Measurements from ENCODE around the gene SPRR5. TPM values are rescaled to one million over a fixed set of nuclear protein-coding genes. Genes with fewer than 3 reads are reported as not detected.

The SPRR5 gene
- total and polyA plus RNA-seq, 2 of the 8 experiments (the other 6 are each of a cell fraction or from before 2014, with no cell fraction given) = not detected

GRCh38 chr1:152977614-152978013, 30.6 kb downstream of the SPRR5 start:
- no peaks in the 10 kb centered on the region; a peak in 1 of 4 replicates for H3K9me3 ChIP-seq (ENCODE audit: insufficient read depth in 2 of 2, low read depth in 1 of 2, low read length in 1 of 2)
- H3K14ac ChIP-seq (ENCODE audit: insufficient read length) = no peak overlapping the region
- H4K5ac ChIP-seq (ENCODE audit: insufficient read length, low read depth, low read length) = no peak overlapping the region
- FAIRE-seq (no peak), DNase-seq (ENCODE audit: low read depth in 1 of 2, low spot score in 2 of 2) (peak in 1 of 2 experiments; percentile 2)
- no peak overlapping the region for H3K4me2 ChIP-seq (ENCODE audit: insufficient read depth in 1 of 2, low read depth in 2 of 2, low read length in 2 of 2)
- no peak overlapping the region for H2BK12ac ChIP-seq (ENCODE audit: low read depth, low read length)
- no peak overlapping the region for H3K18ac ChIP-seq (ENCODE audit: extremely low read depth, low read length)
- no peaks in the 10 kb centered on the region for H4K20me1 ChIP-seq (replicated peaks in 1 of 2; ENCODE audit: control insufficient read depth in 1 of 2, insufficient read depth in 2 of 2, low read length in 2 of 2)
- no peak overlapping the region for H3K27ac ChIP-seq (ENCODE audit: low read depth, low read length)
- CTCF ChIA-PET (ENCODE audit: partially characterized antibody) = interaction anchor here (1.6 to 1.9 kb wide), 2 partner anchors 17 to 215 kb away, joined by 4 to 7 read pairs; no protein-coding TSS in a partner anchor
- no peak overlapping the region for H2BK120ac ChIP-seq (replicated peaks; ENCODE audit: low read depth, low read length)
- no peak overlapping the region for H2AFZ ChIP-seq (ENCODE audit: low read length)
- H3K4ac ChIP-seq (replicated peaks; ENCODE audit: insufficient read length, low read depth, low read length) = no peak overlapping the region
- no peaks in the 10 kb centered on the region for H3K4me1 ChIP-seq (replicated peaks in 1 of 4; ENCODE audit: control insufficient read depth in 3 of 4, insufficient read depth in 4 of 4, low read length in 3 of 4)
- H3K4me3 ChIP-seq (ENCODE audit: extremely low read depth in 1 of 4, insufficient read depth in 2 of 4, low read depth in 3 of 4, low read length in 4 of 4) = no peak overlapping the region
- no peak overlapping the region for H2AK5ac ChIP-seq (ENCODE audit: low read depth, low read length)
- H3K79me2 ChIP-seq (ENCODE audit: control insufficient read depth in 1 of 2, insufficient read depth in 2 of 2, low read length in 2 of 2) = no peaks in the 10 kb centered on the region
- H2BK15ac ChIP-seq (ENCODE audit: low read length) = no peak overlapping the region
- no peak overlapping the region for H2BK20ac ChIP-seq (ENCODE audit: low read length)
- no peak overlapping the region for H3K23ac ChIP-seq (ENCODE audit: insufficient read length)
- TF ChIP-seq, protein P1, sequence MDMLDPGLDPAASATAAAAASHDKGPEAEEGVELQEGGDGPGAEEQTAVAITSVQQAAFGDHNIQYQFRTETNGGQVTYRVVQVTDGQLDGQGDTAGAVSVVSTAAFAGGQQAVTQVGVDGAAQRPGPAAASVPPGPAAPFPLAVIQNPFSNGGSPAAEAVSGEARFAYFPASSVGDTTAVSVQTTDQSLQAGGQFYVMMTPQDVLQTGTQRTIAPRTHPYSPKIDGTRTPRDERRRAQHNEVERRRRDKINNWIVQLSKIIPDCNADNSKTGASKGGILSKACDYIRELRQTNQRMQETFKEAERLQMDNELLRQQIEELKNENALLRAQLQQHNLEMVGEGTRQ (IDR thresholded peaks at IDR 0.05; ENCODE audit: low read length) = no peak
- no peak overlapping the region for H3K56ac ChIP-seq (replicated peaks; ENCODE audit: insufficient read length, low read depth, low read length)
- H3K9ac ChIP-seq (replicated peaks in 1 of 4; ENCODE audit: extremely low read depth in 1 of 4, low read depth in 3 of 4, low read length in 3 of 4) = no peak overlapping the region
- POLR2A ChIA-PET (ENCODE audit: partially characterized antibody) = no interaction called here
- no peak overlapping the region for H4K91ac ChIP-seq (replicated peaks; ENCODE audit: insufficient read length, low read length)
- no peaks in the 10 kb centered on the region for H3K36me3 ChIP-seq (ENCODE audit: control insufficient read depth in 2 of 4, insufficient read depth in 4 of 4, low read length in 3 of 4)
- H3K23me2 ChIP-seq (ENCODE audit: low read depth, low read length) = no peaks in the 10 kb centered on the region; the same call in 1 of the 2 replicates
- no peaks in the 10 kb centered on the region for H3K79me1 ChIP-seq (ENCODE audit: low read depth, low read length)
- H3K27me3 ChIP-seq (replicated peaks in 1 of 4; ENCODE audit: control insufficient read depth in 3 of 4, extremely low read depth in 1 of 4, insufficient read depth in 3 of 4, low read length in 3 of 4) = no peaks in the 10 kb centered on the region; a peak in 1 of 7 replicates
- H4K8ac ChIP-seq (ENCODE audit: extremely low read depth, insufficient read depth, low read length) = no peak overlapping the region
- H2BK5ac ChIP-seq (ENCODE audit: low read depth, low read length) = no peak overlapping the region

All from H1 (cell line).